OCI-LY7 (cell line): Measurements from ENCODE around the gene ACADL. TPM values are rescaled to one million over a fixed set of nuclear protein-coding genes. Genes with fewer than 3 reads are reported as not detected.

Experiments used
- BruUV-seq: library from RNA; stranded (reverse); fragments of 400-500 nt; replicated peaks from 2 replicates; lab custom pipeline; 2021; lab: Mats Ljungman, UMichigan
- CTCF ChIA-PET: fragments of 300-600 bp; sonication (Branson Sonifier 250); formaldehyde crosslinking; loops from one replicate; lab custom pipeline; 2022; ENCODE audit warnings: antibody characterized with exemption; ENCODE audit not compliant: unreplicated experiment; lab: Charles Lee
- POLR2A ChIA-PET: fragments of 300-600 bp; sonication (Branson Sonifier 250); formaldehyde crosslinking; loops from one replicate; lab custom pipeline; 2022; ENCODE audit warnings: antibody characterized with exemption; lab: Charles Lee
- DNase-seq: peaks from one replicate; pipeline ENCODE4 v3.0.0-alpha.2; 2015; ENCODE audit warnings: low spot score
- H2AFZ ChIP-seq: fragments of 200-600 bp; sonication (generic), shearing (Covaris generic); 2 replicates; pipeline ENCODE4 v1.6.1; 2014; ENCODE audit warnings: mild to moderate bottlenecking, antibody characterized with exemption, low read length, moderate library complexity
- H3K27ac ChIP-seq: fragments of 200-600 bp; sonication (generic); 2 replicates; pipeline ENCODE4 v1.5.1; 2014; ENCODE audit warnings: mixed run types, low read depth, mild to moderate bottlenecking, moderate library complexity, low read length, inconsistent platforms; ENCODE audit not compliant: poor library complexity, severe bottlenecking
- H3K36me3 ChIP-seq: fragments of 200-600 bp; sonication (generic); 2 replicates; pipeline ENCODE4 v1.6.1; 2014; ENCODE audit warnings: mild to moderate bottlenecking, antibody characterized with exemption, low read length, moderate library complexity, mixed read lengths; ENCODE audit not compliant: insufficient read depth
- H3K4me1 ChIP-seq: fragments of 200-600 bp; sonication (generic); 2 replicates; pipeline ENCODE4 v1.5.1; 2014; ENCODE audit warnings: mild to moderate bottlenecking, low read length; ENCODE audit not compliant: insufficient read depth, poor library complexity, severe bottlenecking
- H3K4me2 ChIP-seq: fragments of 200-600 bp; sonication (generic); 2 replicates; pipeline ENCODE4 v1.6.1; 2014; ENCODE audit warnings: mild to moderate bottlenecking, low read length
- H3K4me3 ChIP-seq: fragments of 200-600 bp; sonication (generic); 2 replicates; pipeline ENCODE4 v1.5.1; 2014; ENCODE audit warnings: mild to moderate bottlenecking, low read depth, low read length; ENCODE audit not compliant: poor library complexity, severe bottlenecking
- H3K79me2 ChIP-seq: fragments of 200-600 bp; sonication (generic); 2 replicates; pipeline ENCODE4 v1.6.1; 2016; ENCODE audit warnings: low read depth, mild to moderate bottlenecking, low read length, moderate library complexity, mixed read lengths; ENCODE audit not compliant: insufficient read depth
- H3K9me2 ChIP-seq: fragments of 200-600 bp; sonication (generic); 2 replicates; pipeline ENCODE4 v1.6.1; 2016; ENCODE audit warnings: mild to moderate bottlenecking, low read length, mixed read lengths; ENCODE audit not compliant: insufficient read depth
- H3K9me3 ChIP-seq: fragments of 200-600 bp; sonication (generic); 2 replicates; pipeline ENCODE4 v1.6.1; 2014; ENCODE audit warnings: mild to moderate bottlenecking, mixed run types, low read length, mixed read lengths
- H4K20me1 ChIP-seq: fragments of 200-600 bp; sonication (generic); 2 replicates; pipeline ENCODE4 v1.6.1; 2014; ENCODE audit warnings: mild to moderate bottlenecking, antibody characterized with exemption, low read length, moderate library complexity, mixed read lengths; ENCODE audit not compliant: insufficient read depth
- EZH2phosphoT487 ChIP-seq: fragments of 200-600 bp; sonication (generic); IDR thresholded peaks from 2 replicates; pipeline ENCODE4 v1.6.1; 2018; ENCODE audit warnings: low read depth, borderline replicate concordance, mild to moderate bottlenecking, mixed run types, antibody characterized with exemption, low read length, moderate library complexity, mixed read lengths
- intact Hi-C: fragments of 100-400 bp; cut with micrococcal nuclease; formaldehyde crosslinking; loops from one replicate; pipeline ENCODE4 v1.10.0; 2022; ENCODE audit not compliant: unreplicated experiment
- total RNA-seq, 2 experiments: library from RNA; depleted of rRNA in 1 of 2; stranded (reverse); fragments of >200 nt in 1 of 2; shearing (Covaris generic) in 1 of 2; gene quantifications; 2 replicates each; pipeline ENCODE4 v1.2.3, GENCODE V29; 2014 to 2022
- TF ChIP-seq, protein P1 (sequence below): fragments of 200-600 bp; sonication (generic); conservative IDR thresholded peaks from 2 replicates; pipeline ENCODE4 v1.5.1; 2014; ENCODE audit warnings: mild to moderate bottlenecking, antibody characterized with exemption, low read length, moderate library complexity, mixed read lengths

ACADL gene
- total RNA-seq, 2 experiments from 2014 or later: not detected

DNA sequence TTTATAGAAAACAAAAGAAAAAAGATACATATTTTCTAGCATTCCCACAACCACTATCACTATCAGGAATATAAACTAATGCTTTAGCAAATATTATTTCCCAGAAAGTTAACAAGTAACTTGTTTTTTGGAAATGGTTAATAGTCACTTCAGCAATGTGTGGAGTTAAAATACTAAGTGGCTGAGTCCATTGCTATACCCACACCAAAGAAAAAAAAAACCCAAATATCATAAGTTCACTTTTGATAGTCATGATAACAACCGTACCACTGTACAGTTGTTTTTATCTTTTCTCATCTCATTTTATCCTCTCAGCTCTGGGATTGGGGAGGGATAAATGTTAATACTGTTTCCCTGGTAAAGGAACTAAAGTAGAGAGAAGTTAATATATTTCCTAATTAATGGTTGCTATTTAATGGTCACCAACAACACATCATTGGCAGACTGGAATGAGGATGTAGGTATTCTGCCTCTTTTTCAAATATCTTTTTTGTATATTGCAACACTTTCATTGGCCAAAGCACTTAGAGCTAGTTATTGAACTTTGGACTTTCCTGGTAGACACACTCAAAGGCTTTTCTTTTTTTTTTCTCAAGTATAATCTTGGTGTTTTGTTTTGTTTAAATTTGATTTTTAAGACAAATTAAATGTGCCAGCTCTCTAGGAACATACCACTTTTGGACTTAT is 35.7 kb downstream of the ACADL start:
- Histone ChIP-seq H4K20me1 (no peaks in the 10 kb centered on the region), H3K4me3 (no peak overlapping the region), H2AFZ (no peak overlapping the region), H3K4me2 (no peak overlapping the region), H3K27ac (no peak overlapping the region), H3K9me2 (no peaks in the 10 kb centered on the region), H3K4me1 (no peaks in the 10 kb centered on the region), H3K9me3 (0 out of 2 replicates have a peak, but pooled peaks cover 2% of the 10 kb centered on the region), H3K36me3 (no peaks in the 10 kb centered on the region; the same call in 1 of the 2 replicates), H3K79me2 (no peaks in the 10 kb centered on the region)
- TF ChIP-seq, protein P1, sequence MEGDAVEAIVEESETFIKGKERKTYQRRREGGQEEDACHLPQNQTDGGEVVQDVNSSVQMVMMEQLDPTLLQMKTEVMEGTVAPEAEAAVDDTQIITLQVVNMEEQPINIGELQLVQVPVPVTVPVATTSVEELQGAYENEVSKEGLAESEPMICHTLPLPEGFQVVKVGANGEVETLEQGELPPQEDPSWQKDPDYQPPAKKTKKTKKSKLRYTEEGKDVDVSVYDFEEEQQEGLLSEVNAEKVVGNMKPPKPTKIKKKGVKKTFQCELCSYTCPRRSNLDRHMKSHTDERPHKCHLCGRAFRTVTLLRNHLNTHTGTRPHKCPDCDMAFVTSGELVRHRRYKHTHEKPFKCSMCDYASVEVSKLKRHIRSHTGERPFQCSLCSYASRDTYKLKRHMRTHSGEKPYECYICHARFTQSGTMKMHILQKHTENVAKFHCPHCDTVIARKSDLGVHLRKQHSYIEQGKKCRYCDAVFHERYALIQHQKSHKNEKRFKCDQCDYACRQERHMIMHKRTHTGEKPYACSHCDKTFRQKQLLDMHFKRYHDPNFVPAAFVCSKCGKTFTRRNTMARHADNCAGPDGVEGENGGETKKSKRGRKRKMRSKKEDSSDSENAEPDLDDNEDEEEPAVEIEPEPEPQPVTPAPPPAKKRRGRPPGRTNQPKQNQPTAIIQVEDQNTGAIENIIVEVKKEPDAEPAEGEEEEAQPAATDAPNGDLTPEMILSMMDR: no peak
- no peak for TF ChIP-seq EZH2phosphoT487
- ChIA-PET POLR2A (interaction anchor here (0.7 to 0.9 kb wide), 2 partner anchors 9 to 31 kb away, joined by 3 to 4 read pairs; no protein-coding TSS in a partner anchor), CTCF (no interaction called here)
- no TSS peak for BruUV-seq
- DNase-seq: no peak
- intact Hi-C loops: loop anchor here (10.0 kb wide), 1 partner anchor 405 kb away; no protein-coding TSS in a partner anchor

DNA sequence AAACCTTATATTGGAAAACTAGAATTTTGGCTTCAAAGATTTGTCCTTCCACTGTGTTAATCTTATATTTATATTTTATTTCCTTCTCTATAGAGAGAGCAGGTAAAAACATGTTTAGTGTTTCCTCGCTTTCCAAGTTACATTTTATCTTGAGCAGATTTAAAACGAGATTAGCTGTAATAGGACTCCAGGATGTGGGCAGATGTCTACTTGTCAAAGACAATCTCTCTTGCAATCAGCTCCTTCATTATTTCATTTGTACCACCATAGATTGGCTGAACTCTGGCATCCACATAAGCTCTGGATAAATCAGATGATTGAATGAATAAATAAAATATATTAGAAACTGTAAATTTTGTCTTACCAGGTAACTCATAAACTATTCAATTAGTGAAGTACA is 36.5 kb downstream of the ACADL start:
- no peak for DNase-seq
- no TSS peak for BruUV-seq
- H3K4me1 ChIP-seq: no peaks in the 10 kb centered on the region

More for the DNA sequence above, 36.5 kb downstream of the ACADL start:
- no peak overlapping the region for H3K27ac ChIP-seq
- H3K4me2 ChIP-seq: no peak overlapping the region
- H3K9me2 ChIP-seq: no peaks in the 10 kb centered on the region
- no peak overlapping the region for H3K4me3 ChIP-seq
- CTCF ChIA-PET: no interaction called here
- H2AFZ ChIP-seq: no peak overlapping the region
- H3K9me3 ChIP-seq: 0 out of 2 replicates have a peak, but pooled peaks cover 4% of the 10 kb centered on the region
- TF ChIP-seq, protein P1: no peak
- TF ChIP-seq EZH2phosphoT487: no peak
- no peaks in the 10 kb centered on the region; the same call in 1 of the 2 replicates for H3K36me3 ChIP-seq
- no peaks in the 10 kb centered on the region for H4K20me1 ChIP-seq
- H3K79me2 ChIP-seq: no peaks in the 10 kb centered on the region
- intact Hi-C loops: no loop called here
- POLR2A ChIA-PET: interaction anchor here (0.6 to 0.9 kb wide), 3 partner anchors 16 to 339 kb away, joined by 3 read pairs; no protein-coding TSS in a partner anchor
